Astrocyte (in vitro differentiated cells and primary cell): Measurements from ENCODE around the gene DOCK1. TPM values are rescaled to one million over a fixed set of nuclear protein-coding genes. Genes with fewer than 3 reads are reported as not detected.

ENCODE experiments used
- DNase-seq: peaks from one replicate; pipeline ENCODE4 v3.0.0-alpha.2; 2010; ENCODE audit warnings: low read depth
- FAIRE-seq: peaks from 2 replicates; lab custom pipeline; 2011; peaks lifted over from hg19 to GRCh38; lab: Jason Lieb, UNC
- H2AFZ ChIP-seq: 2 replicates; pipeline ENCODE4 v1.6.0; 2012; ENCODE audit warnings: low read depth, low read length, inconsistent platforms
- H3K27ac ChIP-seq: 2 replicates; pipeline ENCODE4 v1.5.1; 2011; ENCODE audit warnings: low read depth, low read length, inconsistent platforms
- H3K27me3 ChIP-seq: 2 replicates; pipeline ENCODE4 v1.6.0; 2011; ENCODE audit warnings: low read length, inconsistent platforms; ENCODE audit not compliant: insufficient read depth
- H3K36me3 ChIP-seq: 2 replicates; pipeline ENCODE4 v1.5.1; 2011; ENCODE audit warnings: low read length, inconsistent platforms; ENCODE audit not compliant: insufficient read depth
- H3K4me1 ChIP-seq: 2 replicates; pipeline ENCODE4 v1.5.1; 2011; ENCODE audit warnings: low read length, inconsistent platforms; ENCODE audit not compliant: insufficient read depth
- H3K4me2 ChIP-seq: 2 replicates; pipeline ENCODE4 v1.6.0; 2012; ENCODE audit warnings: low read length, inconsistent platforms
- H3K4me3 ChIP-seq: 2 replicates; pipeline ENCODE4 v1.5.1; 2011; ENCODE audit warnings: low read depth, mild to moderate bottlenecking, low read length, inconsistent platforms; ENCODE audit not compliant: insufficient read depth
- H3K79me2 ChIP-seq: 2 replicates; pipeline ENCODE4 v1.6.0; 2012; ENCODE audit warnings: mild to moderate bottlenecking, low read length, inconsistent platforms; ENCODE audit not compliant: insufficient read depth
- H3K9ac ChIP-seq: 2 replicates; pipeline ENCODE4 v1.6.0; 2012; ENCODE audit warnings: mild to moderate bottlenecking, low read length, inconsistent platforms
- H3K9me3 ChIP-seq: 2 replicates; pipeline ENCODE4 v1.5.1; 2012; ENCODE audit warnings: low read depth, mild to moderate bottlenecking, low read length, inconsistent platforms; ENCODE audit not compliant: insufficient read depth
- H4K20me1 ChIP-seq: 2 replicates; pipeline ENCODE4 v1.6.0; 2012; ENCODE audit warnings: low read length, inconsistent platforms; ENCODE audit not compliant: insufficient read depth
- H3K27ac Mint-ChIP-seq: one replicate; pipeline ENCODE4 v1.8.0; 2021; ENCODE audit warnings: mild to moderate bottlenecking, mixed read lengths; ENCODE audit not compliant: unreplicated experiment
- H3K27me3 Mint-ChIP-seq: one replicate; pipeline ENCODE4 v1.8.0; 2021; ENCODE audit warnings: low read depth, mixed read lengths; ENCODE audit not compliant: unreplicated experiment
- H3K36me3 Mint-ChIP-seq: one replicate; pipeline ENCODE4 v1.8.0; 2021; ENCODE audit warnings: low read depth, mixed read lengths; ENCODE audit not compliant: unreplicated experiment
- H3K4me1 Mint-ChIP-seq: one replicate; pipeline ENCODE4 v1.8.0; 2021; ENCODE audit warnings: low read depth, mixed read lengths; ENCODE audit not compliant: unreplicated experiment
- H3K4me3 Mint-ChIP-seq: one replicate; pipeline ENCODE4 v1.8.0; 2021; ENCODE audit warnings: mild to moderate bottlenecking, moderate library complexity, mixed read lengths; ENCODE audit not compliant: unreplicated experiment
- H3K9me3 Mint-ChIP-seq: one replicate; pipeline ENCODE4 v1.8.0; 2021; ENCODE audit warnings: mild to moderate bottlenecking, mixed read lengths; ENCODE audit not compliant: unreplicated experiment
- EZH2 ChIP-seq: IDR thresholded peaks from 2 replicates; pipeline ENCODE4 v1.6.1; 2012; ENCODE audit warnings: mild to moderate bottlenecking, low read length, inconsistent platforms; ENCODE audit not compliant: insufficient read depth
- total RNA-seq: library from RNA; stranded (reverse); gene quantifications from 2 replicates; pipeline ENCODE4 v1.2.1, GENCODE V29; 2021
- TF ChIP-seq, protein P1 (sequence below): IDR thresholded peaks from 2 replicates; pipeline ENCODE4 v1.5.1; 2011; ENCODE audit warnings: low read depth, mild to moderate bottlenecking, inconsistent platforms, low read length, moderate library complexity; ENCODE audit not compliant: insufficient read depth

Gene DOCK1
- total RNA-seq, 1 donor from 2014 or later: 42.5 TPM

DNA sequence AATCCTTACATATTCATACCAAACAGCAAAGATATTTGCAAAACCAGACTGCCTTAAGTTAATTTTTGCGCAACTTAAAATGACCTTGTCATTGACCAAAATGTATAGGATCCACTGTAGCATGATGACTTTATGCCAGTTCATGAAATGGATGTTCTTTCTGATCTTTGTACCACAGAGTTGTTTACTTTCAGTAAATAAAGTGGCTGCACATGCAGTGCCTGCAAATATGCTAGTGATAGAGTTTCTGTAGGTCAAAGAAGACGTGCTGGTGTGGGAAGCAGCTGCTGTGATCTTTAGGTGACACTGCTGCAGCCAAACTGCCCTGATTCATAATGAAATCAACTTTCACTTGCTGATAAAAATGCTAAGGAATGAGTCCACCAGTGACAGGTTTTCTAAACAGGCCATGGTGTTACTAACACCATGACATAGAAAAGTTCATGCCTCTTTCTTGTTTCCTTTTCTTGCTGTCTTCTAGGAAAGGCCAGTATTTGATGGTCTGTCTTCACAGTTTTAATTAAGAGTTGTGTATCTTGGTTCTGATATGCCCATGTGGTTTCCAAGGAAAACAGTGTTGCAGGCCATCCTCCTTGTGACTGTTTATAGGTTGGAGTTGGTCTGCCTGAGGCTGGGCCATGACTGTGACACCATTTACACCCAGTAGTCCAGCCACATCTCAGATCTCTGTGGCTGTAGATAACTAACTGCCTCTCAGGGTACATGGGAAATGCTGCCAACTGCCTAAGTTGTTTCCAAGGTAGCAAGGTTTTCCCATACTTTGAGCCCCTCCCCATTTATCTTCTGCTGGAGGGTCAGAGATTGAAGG is 228.7 kb downstream of the DOCK1 start:
- peaks cover 36% of the 10 kb centered on the region for H4K20me1 ChIP-seq
- H3K4me1 ChIP-seq: no peaks in the 10 kb centered on the region
- H3K9me3 ChIP-seq: no peaks in the 10 kb centered on the region
- no peak overlapping the region for H3K9ac ChIP-seq
- FAIRE-seq: no peak
- no peak overlapping the region for H3K4me2 ChIP-seq
- no peak overlapping the region for H3K4me3 Mint-ChIP-seq
- H3K27ac Mint-ChIP-seq: no peak overlapping the region
- H3K9me3 Mint-ChIP-seq: no peaks in the 10 kb centered on the region
- no peaks in the 10 kb centered on the region for H3K4me1 Mint-ChIP-seq
- no peak for TF ChIP-seq EZH2
- TF ChIP-seq, protein P1, sequence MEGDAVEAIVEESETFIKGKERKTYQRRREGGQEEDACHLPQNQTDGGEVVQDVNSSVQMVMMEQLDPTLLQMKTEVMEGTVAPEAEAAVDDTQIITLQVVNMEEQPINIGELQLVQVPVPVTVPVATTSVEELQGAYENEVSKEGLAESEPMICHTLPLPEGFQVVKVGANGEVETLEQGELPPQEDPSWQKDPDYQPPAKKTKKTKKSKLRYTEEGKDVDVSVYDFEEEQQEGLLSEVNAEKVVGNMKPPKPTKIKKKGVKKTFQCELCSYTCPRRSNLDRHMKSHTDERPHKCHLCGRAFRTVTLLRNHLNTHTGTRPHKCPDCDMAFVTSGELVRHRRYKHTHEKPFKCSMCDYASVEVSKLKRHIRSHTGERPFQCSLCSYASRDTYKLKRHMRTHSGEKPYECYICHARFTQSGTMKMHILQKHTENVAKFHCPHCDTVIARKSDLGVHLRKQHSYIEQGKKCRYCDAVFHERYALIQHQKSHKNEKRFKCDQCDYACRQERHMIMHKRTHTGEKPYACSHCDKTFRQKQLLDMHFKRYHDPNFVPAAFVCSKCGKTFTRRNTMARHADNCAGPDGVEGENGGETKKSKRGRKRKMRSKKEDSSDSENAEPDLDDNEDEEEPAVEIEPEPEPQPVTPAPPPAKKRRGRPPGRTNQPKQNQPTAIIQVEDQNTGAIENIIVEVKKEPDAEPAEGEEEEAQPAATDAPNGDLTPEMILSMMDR: no peak
- H3K27me3 ChIP-seq: no peaks in the 10 kb centered on the region
- peaks cover 12% of the 10 kb centered on the region for H3K36me3 Mint-ChIP-seq
- H3K36me3 ChIP-seq: peaks cover 7% of the 10 kb centered on the region
- no peak overlapping the region for H2AFZ ChIP-seq
- no peak overlapping the region for H3K27ac ChIP-seq
- no peaks in the 10 kb centered on the region for H3K27me3 Mint-ChIP-seq
- H3K79me2 ChIP-seq: no peaks in the 10 kb centered on the region
- H3K4me3 ChIP-seq: no peak overlapping the region
- DNase-seq: no peak

DNA sequence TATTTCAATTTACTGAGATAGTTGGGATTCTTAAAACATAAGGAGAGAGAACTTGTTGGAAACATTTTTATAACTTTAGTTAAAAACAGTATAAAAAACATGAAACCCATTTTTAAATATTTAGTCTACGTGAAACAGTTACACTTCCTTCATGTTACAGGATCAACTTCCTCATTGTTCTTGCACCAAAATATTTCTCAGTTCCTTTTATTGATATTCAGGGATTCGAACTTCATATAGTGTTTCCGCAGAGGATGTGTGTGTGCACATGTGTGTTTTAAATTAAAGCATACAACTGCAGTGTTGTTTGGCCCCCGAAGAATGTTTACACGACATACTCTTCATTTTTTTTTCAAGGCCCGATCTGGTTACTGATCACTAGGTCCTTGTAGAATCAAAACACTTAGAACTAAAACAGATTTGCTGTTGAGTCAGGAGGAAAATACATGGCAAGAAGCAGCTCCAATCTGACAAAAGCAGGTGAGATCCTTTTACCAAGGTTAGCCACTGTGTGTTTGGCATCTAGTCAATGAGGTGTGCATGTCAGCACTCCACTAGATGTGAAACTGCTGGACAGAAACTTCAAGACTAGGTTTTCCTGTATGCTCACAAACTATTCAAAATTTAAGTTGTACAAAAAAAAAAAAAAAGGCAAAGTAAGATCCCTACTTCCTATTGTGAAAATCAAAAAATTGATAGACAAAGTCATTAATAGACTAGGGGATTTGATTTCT is 230.8 kb downstream of the DOCK1 start:
- Histone ChIP-seq H3K9me3 (no peaks in the 10 kb centered on the region), H3K36me3 (peaks cover 11% of the 10 kb centered on the region), H2AFZ (no peak overlapping the region), H3K9ac (no peak overlapping the region), H3K4me1 (no peaks in the 10 kb centered on the region), H3K4me2 (no peak overlapping the region), H3K27me3 (no peaks in the 10 kb centered on the region), H4K20me1 (peaks cover 26% of the 10 kb centered on the region), H3K79me2 (no peaks in the 10 kb centered on the region), H3K27ac (no peak overlapping the region), H3K4me3 (no peak overlapping the region)
- no peak overlapping the region for H3K4me3 Mint-ChIP-seq
- peaks cover 9% of the 10 kb centered on the region for H3K36me3 Mint-ChIP-seq
- TF ChIP-seq EZH2: no peak
- TF ChIP-seq, protein P1: no peak
- H3K27ac Mint-ChIP-seq: no peak overlapping the region
- H3K27me3 Mint-ChIP-seq: no peaks in the 10 kb centered on the region
- no peak for FAIRE-seq
- DNase-seq: no peak
- peaks cover under 1% of the 10 kb centered on the region for H3K9me3 Mint-ChIP-seq
- H3K4me1 Mint-ChIP-seq: no peaks in the 10 kb centered on the region
